Measurements from ENCODE around the gene GGCX.
A peak's percentile ranks its signal among the peaks of the same experiment; 100 is the strongest.
"Not testable (repeated sequence)": the region's sequence is repeated elsewhere in the genome, so short reads cannot be mapped to it uniquely, and the experiment has no call there.

GGCX gene

GRCh38 chr2:85594715-85595300 is 33.5 kb upstream of the GGCX start:
- TF ChIP-seq CTCF (conservative IDR thresholded peaks at IDR 0.05; ENCODE audit: low read depth): no peak
- CTCF ChIA-PET: interaction anchor here (0.6 to 1.6 kb wide), 3 partner anchors 10 to 209 kb away, joined by 3 read pairs; partner anchors contain the start of gene VAMP8
- POLR2A ChIA-PET (ENCODE audit: low non-redundant PET): interaction anchor here (0.5 to 1.5 kb wide), 3 partner anchors 10 to 131 kb away, joined by 3 to 6 read pairs (median 3); partner anchors contain the start of gene VAMP8
- DNase-seq (ENCODE audit: low spot score): no peak
- H3K27ac ChIP-seq: peak overlapping the region; percentile 96

GRCh38 chr2:85593023-85593422 is 31.7 kb upstream of the GGCX start:
- ChIA-PET CTCF (interaction anchor here (1.0 kb wide), 1 partner anchor 12 kb away, joined by 3 read pairs; no protein-coding TSS in a partner anchor), POLR2A (ENCODE audit: low non-redundant PET) (no interaction called here)
- no peak for TF ChIP-seq CTCF (conservative IDR thresholded peaks at IDR 0.05; ENCODE audit: low read depth)
- H3K27ac ChIP-seq: peak overlapping the region; percentile 22
- no peak for DNase-seq (ENCODE audit: low spot score)

- DNase-seq (ENCODE audit: low spot score); POLR2A ChIA-PET (ENCODE audit: low non-redundant PET); H3K27ac ChIP-seq: not testable (repeated sequence)
- CTCF ChIA-PET: interaction anchor here (1.0 kb wide), 1 partner anchor 11 kb away, joined by 3 read pairs; no protein-coding TSS in a partner anchor
Measured at GRCh38 chr2:85592299-85592698, 31.0 kb upstream of the GGCX start.

GRCh38 chr2:85591563-85591962 is 30.3 kb upstream of the GGCX start:
- ChIA-PET POLR2A (ENCODE audit: low non-redundant PET) (no interaction called here), CTCF (no interaction called here)
- no peak for TF ChIP-seq CTCF (conservative IDR thresholded peaks at IDR 0.05; ENCODE audit: low read depth)
- H3K27ac ChIP-seq: peak overlapping the region; percentile 65
- no peak for DNase-seq (ENCODE audit: low spot score)

DNA sequence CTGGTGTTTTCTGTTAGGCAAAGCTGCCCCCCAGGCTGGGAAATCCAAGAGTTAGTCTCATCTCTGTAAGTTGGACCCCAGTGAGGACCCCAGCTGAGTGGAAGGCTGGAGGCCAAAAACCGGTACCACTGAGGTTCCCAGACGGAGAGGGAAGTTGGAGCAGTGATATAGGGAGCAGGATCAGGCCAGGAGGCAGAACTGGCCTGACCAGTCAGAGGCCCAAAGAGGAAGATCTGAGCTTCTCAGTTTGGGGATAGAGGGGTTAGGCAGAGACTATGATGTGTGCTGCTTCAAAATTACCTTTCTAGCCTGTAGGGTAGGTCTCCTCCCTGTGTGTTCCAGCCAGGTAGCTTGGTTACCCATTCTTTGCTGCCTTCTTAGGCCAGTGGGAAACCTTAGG is 29.7 kb upstream of the GGCX start:
- ChIA-PET POLR2A (ENCODE audit: low non-redundant PET) (no interaction called here), CTCF (interaction anchor here (0.7 kb wide), 1 partner anchor 171 kb away, joined by 3 read pairs; no protein-coding TSS in a partner anchor)
- no peak for TF ChIP-seq CTCF (conservative IDR thresholded peaks at IDR 0.05; ENCODE audit: low read depth)
- DNase-seq (ENCODE audit: low spot score): no peak
- peak overlapping the region; percentile 65 for H3K27ac ChIP-seq

DNA sequence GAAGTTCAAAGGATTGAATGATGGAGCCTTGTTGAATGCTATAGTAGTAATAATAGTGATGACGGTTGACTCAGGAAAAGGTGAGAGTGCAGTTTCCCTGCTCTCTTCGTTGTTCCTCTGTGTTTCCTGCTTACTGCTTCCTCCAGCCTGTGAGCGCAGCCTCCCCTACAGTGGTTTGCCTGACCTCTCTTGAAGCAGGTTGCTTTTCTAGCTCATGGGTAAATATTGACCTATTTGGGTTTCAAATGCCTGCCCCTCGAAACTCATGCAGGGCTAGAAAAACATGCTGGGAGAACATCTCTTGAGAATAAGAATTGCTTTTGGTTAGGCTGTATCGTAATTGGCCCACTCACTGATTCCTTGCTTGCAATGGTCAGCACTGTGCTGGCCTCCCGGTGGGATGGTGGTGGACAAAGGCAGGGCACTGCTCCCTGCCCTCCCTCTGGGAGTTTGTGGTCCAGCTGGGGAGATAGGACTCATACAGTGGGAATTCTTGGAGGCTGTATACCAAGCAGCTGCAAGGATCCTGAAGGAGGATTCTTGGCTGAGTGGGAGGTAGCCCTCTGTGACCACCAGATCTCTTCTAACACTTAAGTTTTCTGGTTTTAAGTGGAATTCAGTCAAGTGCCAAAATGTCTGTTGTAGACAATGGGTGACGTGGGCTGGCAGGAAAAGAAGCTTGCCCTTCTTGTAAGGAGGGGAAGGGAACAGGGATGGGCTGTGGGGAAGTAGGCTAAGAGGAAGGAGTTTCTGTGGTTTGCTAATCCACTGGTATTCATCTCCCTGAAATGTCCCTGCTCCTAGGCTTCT is 28.9 kb upstream of the GGCX start:
- DNase-seq (ENCODE audit: low spot score): no peak
- POLR2A ChIA-PET (ENCODE audit: low non-redundant PET): no interaction called here
- H3K27ac ChIP-seq: peak overlapping the region; percentile 65
- no peak for TF ChIP-seq CTCF (conservative IDR thresholded peaks at IDR 0.05; ENCODE audit: low read depth)
- CTCF ChIA-PET: interaction anchor here (0.7 kb wide), 1 partner anchor 171 kb away, joined by 3 read pairs; no protein-coding TSS in a partner anchor

GRCh38 chr2:85589181-85589580 is 27.9 kb upstream of the GGCX start:
- H3K27ac ChIP-seq: no peak overlapping the region
- ChIA-PET POLR2A (ENCODE audit: low non-redundant PET) (no interaction called here), CTCF (interaction anchor here (0.7 kb wide), 1 partner anchor 17 kb away, joined by 3 read pairs; no protein-coding TSS in a partner anchor)
- no peak for TF ChIP-seq CTCF (conservative IDR thresholded peaks at IDR 0.05; ENCODE audit: low read depth)
- no peak for DNase-seq (ENCODE audit: low spot score)
